GM12891 (cell line): ENCODE results near the gene SMOC2. TPM values are rescaled to one million over a fixed set of nuclear protein-coding genes. Genes with fewer than 3 reads are reported as not detected.

Experiments
- DNase-seq: peaks from one replicate; pipeline ENCODE4 v3.0.0; 2011; ENCODE audit warnings: low spot score; ENCODE audit not compliant: insufficient read length
- FAIRE-seq: peaks from 2 replicates; lab custom pipeline; 2011; peaks lifted over from hg19 to GRCh38; lab: Jason Lieb, UNC
- PAX5 ChIP-seq: IDR thresholded peaks from 2 replicates; pipeline ENCODE4 v1.6.1; 2011; ENCODE audit warnings: low read length, moderate library complexity, mild to moderate bottlenecking; ENCODE audit not compliant: insufficient read depth, severe bottlenecking
- POLR2A ChIP-seq: IDR thresholded peaks from 2 replicates; pipeline ENCODE4 v1.6.1; 2011; ENCODE audit warnings: low read depth, low read length, control low read depth
- POLR2AphosphoS5 ChIP-seq: IDR thresholded peaks from 2 replicates; pipeline ENCODE4 v1.6.1; 2011; ENCODE audit warnings: low read depth, low read length, control low read depth
- POU2F2 ChIP-seq: IDR thresholded peaks from 2 replicates; pipeline ENCODE4 v1.6.1; 2011; ENCODE audit warnings: low read depth, mild to moderate bottlenecking, control low read depth, low read length, moderate library complexity
- SPI1 ChIP-seq: IDR thresholded peaks from 2 replicates; pipeline ENCODE4 v1.6.1; 2011; ENCODE audit warnings: low read depth, low read length, control low read depth
- TAF1 ChIP-seq: IDR thresholded peaks from 2 replicates; pipeline ENCODE4 v1.6.1; 2011; ENCODE audit warnings: low read depth, low read length, control low read depth
- polyA plus RNA-seq: library from polyadenylated mRNA; unstranded; fragments of >200 nt; gene quantifications from one replicate; pipeline ENCODE4 v1.2.1, GENCODE V29; 2012; ENCODE audit warnings: low read depth, missing spikeins, inconsistent platforms; ENCODE audit not compliant: missing spikeins

The SMOC2 gene
- not detected for polyA plus RNA-seq

GRCh38 chr6:168440520-168441433, at the start of gene SMOC2:
SMOC2 (plus strand) TSS chr6:168441184; CDS start chr6:168441371, 187 bp downstream.
- DNase-seq = no peak
- TF ChIP-seq POLR2A (no peak), POU2F2 (no peak), PAX5 (no peak)
- FAIRE-seq = no peak

GRCh38 chr6:168393126-168393870, 47.7 kb upstream of the SMOC2 start:
- FAIRE-seq = no peak

GRCh38 chr6:168394606-168395005, 46.4 kb upstream of the SMOC2 start:
- FAIRE-seq (no peak), DNase-seq (no peak)
- TF ChIP-seq POLR2AphosphoS5 = no peak
- TF ChIP-seq PAX5 = no peak
- no peak for TF ChIP-seq TAF1
- no peak for TF ChIP-seq SPI1
- TF ChIP-seq POLR2A = no peak
- no peak for TF ChIP-seq POU2F2

More at GRCh38 chr6:168393126-168393870, 47.7 kb upstream of the SMOC2 start:
- no peak for TF ChIP-seq POLR2A
- no peak for TF ChIP-seq TAF1
- no peak for TF ChIP-seq SPI1
- no peak for TF ChIP-seq POU2F2
- TF ChIP-seq PAX5 = no peak
- no peak for TF ChIP-seq POLR2AphosphoS5
- DNase-seq = no peak

GRCh38 chr6:168395983-168396382, 45.0 kb upstream of the SMOC2 start:
- FAIRE-seq = no peak
- no peak for TF ChIP-seq POLR2AphosphoS5
- no peak for TF ChIP-seq PAX5
- TF ChIP-seq SPI1 = no peak
- no peak for DNase-seq

- no peak for DNase-seq
- no peak for TF ChIP-seq TAF1
- no peak for FAIRE-seq
Measured at GRCh38 chr6:168396561-168396960, 44.4 kb upstream of the SMOC2 start.

- DNase-seq (no peak), FAIRE-seq (no peak)
- TF ChIP-seq POLR2A = no peak
- no peak for TF ChIP-seq TAF1
Measured at GRCh38 chr6:168397012-168397411, 44.0 kb upstream of the SMOC2 start.

- FAIRE-seq (no peak), DNase-seq (no peak)
- TF ChIP-seq TAF1 (no peak), POLR2A (no peak), POU2F2 (no peak), SPI1 (no peak), POLR2AphosphoS5 (no peak), PAX5 (no peak)
Measured at GRCh38 chr6:168400037-168400436, 40.9 kb upstream of the SMOC2 start.

GRCh38 chr6:168403370-168404005, 37.5 kb upstream of the SMOC2 start:
- TF ChIP-seq POLR2AphosphoS5 = no peak
- TF ChIP-seq SPI1 = no peak
- no peak for TF ChIP-seq PAX5
- TF ChIP-seq POLR2A = no peak
- no peak for TF ChIP-seq POU2F2
- TF ChIP-seq TAF1 = no peak
- FAIRE-seq (no peak), DNase-seq (no peak)

- FAIRE-seq (no peak), DNase-seq (no peak)
- TF ChIP-seq POU2F2 = no peak
- no peak for TF ChIP-seq TAF1
- no peak for TF ChIP-seq SPI1
- no peak for TF ChIP-seq POLR2AphosphoS5
- no peak for TF ChIP-seq PAX5
- TF ChIP-seq POLR2A = no peak
Measured at GRCh38 chr6:168404560-168404959, 36.4 kb upstream of the SMOC2 start.

GRCh38 chr6:168407842-168408241, 33.1 kb upstream of the SMOC2 start:
- DNase-seq (no peak), FAIRE-seq (no peak)
- TF ChIP-seq PAX5 (no peak), POU2F2 (no peak), TAF1 (no peak), POLR2AphosphoS5 (no peak), POLR2A (no peak), SPI1 (no peak)
